GM12872 (cell line): Measurements from ENCODE around the gene TGFB2.

Experiments used
- CTCF ChIP-seq: IDR thresholded peaks from 3 replicates; pipeline ENCODE4 v1.5.1; 2011; ENCODE audit warnings: low read depth, mild to moderate bottlenecking, low read length, moderate library complexity; ENCODE audit not compliant: insufficient read depth

TGFB2 gene

GRCh38 chr1:218384581-218384993 is 39.5 kb downstream of the TGFB2 start:
- TF ChIP-seq CTCF, result no peak

- TF ChIP-seq CTCF, result no peak
Observed at GRCh38 chr1:218388591-218388990, 43.5 kb downstream of the TGFB2 start.

GRCh38 chr1:218390618-218391017 is 45.5 kb downstream of the TGFB2 start:
- TF ChIP-seq CTCF, result no peak

GRCh38 chr1:218392780-218393179 is 47.6 kb downstream of the TGFB2 start:
- TF ChIP-seq CTCF, result no peak

- no peak for TF ChIP-seq CTCF
Observed at GRCh38 chr1:218394416-218394815, 49.3 kb downstream of the TGFB2 start.

- no peak for TF ChIP-seq CTCF
Observed at GRCh38 chr1:218394989-218395388, 49.9 kb downstream of the TGFB2 start.

- TF ChIP-seq CTCF, result no peak
Observed at GRCh38 chr1:218395916-218396315, 50.8 kb downstream of the TGFB2 start.

GRCh38 chr1:218397752-218398339 is 52.7 kb downstream of the TGFB2 start:
- TF ChIP-seq CTCF, result no peak
